HG02973 (cell line): ENCODE data around the gene CPT1B.
"Not testable (repeated sequence)": the region's sequence is repeated elsewhere in the genome, so short reads cannot be mapped to it uniquely, and the experiment has no call there.

ENCODE experiments used
- ATAC-seq: cut with Tn5 transposase; IDR thresholded peaks from one replicate; pipeline ENCODE4 v1.9.1; 2021; ENCODE audit warnings: moderate library complexity; ENCODE audit not compliant: unreplicated experiment

CPT1B gene

DNA sequence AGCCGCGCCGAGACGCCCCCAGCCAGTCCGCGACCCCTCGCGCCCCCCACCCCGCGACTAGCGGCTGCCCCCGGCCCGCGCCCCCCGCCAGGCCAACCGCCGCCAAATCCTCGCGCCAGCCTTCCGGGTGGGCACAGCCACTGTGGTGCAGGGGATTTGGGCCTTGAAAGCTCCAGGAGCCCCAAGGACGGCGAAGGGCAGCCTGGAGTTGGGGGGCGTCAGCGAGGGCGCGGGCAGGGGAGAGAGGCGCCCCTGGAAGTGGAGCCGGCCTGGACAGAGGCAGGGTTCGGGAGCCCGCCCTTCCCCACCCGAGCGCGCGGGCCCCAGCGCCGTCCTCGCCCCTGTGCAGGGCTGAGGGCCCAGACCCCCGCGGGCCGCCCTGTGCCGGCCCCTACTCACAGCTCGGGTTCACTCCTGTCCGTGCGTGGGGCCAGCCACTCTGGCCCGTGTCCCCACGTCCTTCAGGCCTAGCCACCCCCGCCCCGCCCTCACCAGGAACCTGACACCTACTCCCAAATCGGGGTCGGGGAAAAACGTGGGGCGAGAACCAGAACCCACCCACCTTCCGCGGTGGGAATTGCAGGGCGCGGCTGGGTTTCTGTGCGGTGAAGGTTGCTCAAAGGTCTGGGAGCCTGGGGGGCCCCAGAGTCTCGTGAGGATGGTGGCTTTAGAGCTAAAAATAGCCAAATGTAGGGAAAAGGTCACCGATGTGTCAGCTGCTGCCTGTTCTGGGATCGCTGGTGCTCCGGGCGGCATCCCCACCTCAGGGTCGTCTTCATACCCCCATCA lies at the start of gene CPT1B:
CPT1B (minus strand) TSS at position 441 of the 789 bp plus-strand sequence. CDS start 512 bp downstream, outside the sequence.
- ATAC-seq: no peak

DNA sequence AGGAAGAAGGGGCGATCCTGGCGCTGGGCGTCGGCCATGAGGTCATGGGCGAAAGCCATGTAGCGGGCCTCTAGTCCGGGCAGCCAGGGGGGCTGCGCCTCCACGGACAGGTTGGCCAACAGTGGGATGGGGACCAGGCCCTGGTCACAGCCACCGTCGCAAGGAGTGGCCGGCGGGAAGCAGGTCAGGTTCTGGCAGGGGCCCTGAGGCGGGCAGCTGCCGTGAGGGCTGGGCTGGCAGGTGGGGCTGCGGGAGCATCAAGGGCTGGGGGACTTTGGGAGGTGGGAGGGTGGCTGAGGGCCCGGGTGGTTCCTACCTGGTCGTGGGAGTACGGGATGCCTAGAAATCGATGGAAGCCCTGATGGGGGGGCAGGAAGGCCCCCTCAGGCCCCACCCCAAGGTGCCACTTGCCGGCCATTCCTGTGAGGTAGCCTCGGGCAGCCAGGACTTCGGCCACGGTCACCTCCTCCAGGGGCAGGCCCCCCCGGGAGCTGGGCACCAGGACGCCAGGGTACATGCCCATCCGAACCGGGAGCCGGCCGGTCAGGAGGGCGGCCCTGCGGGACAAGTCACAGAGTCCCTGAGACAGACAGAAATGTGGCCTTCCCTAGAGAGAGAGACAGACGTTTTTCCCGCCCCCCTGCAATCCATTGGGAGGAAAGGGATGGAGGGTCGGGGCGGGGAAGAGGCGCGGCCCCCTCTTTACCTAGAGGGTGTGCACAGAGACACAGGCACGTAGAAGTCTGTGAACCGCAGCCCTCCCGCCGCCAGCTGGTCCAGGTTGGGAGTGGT lies 48.8 kb upstream of the CPT1B start:
- no peak for ATAC-seq

DNA sequence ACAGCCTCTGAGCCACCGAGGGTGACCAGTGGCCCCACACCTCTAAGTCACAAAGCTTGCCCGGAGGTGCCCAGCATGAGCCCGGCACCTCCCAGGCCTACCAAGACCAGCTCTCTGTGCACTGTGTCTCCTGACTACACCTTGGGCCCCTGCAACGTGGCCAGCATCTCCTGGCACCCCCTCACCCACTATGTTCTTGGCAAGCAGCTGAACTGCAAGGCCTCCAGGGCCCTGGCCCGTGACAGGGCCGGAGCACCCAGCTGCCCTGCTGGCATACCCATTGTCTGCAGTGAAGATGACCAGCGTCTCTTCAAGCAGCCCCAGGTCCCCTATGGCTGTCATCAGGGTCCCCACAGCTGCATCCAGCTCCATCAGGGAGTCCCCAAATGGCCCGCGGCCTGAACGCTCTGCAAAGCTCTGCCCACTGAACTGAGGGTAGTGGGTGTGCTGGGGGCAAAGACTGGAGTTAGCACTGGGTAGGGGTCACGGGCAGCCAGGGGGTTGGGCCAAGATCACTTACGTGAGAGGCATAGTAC lies 48.2 kb upstream of the CPT1B start:
- ATAC-seq: no peak

DNA sequence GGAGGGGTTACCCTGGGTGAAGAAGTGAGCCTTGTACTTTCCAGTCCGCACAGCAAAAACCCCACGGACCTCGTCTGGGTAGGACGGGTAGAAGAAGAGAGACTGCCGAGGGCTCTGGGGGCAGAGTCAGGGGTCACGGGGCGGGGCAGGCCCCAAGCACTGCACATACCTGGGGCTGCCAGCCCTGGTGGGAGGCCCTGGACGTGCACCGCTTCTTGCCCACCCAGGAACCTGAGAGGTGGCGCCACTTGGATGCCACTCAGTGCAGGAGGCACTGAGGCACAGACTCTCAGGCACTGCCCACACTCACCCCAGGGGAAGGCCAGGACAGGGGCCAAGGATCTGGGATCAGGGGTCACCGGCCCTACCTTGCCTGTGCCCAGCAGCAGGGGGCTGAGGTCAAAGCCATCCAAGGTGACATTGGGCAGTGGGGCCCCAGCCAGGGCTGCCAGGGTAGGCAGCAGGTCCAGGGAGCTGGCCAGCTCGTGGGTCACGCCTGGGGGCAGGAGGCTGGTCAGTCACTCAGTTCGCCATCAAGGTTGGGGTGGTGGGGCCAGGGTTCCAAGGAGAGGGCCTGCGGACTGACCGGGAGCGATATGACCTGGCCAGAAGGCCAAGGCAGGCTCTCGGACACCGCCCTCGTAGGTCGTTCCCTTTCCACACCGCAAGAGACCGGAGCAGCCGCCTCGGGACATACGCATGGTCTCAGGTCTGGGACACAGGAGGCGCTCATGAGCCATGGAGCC lies 47.5 kb upstream of the CPT1B start:
- ATAC-seq: no peak

DNA sequence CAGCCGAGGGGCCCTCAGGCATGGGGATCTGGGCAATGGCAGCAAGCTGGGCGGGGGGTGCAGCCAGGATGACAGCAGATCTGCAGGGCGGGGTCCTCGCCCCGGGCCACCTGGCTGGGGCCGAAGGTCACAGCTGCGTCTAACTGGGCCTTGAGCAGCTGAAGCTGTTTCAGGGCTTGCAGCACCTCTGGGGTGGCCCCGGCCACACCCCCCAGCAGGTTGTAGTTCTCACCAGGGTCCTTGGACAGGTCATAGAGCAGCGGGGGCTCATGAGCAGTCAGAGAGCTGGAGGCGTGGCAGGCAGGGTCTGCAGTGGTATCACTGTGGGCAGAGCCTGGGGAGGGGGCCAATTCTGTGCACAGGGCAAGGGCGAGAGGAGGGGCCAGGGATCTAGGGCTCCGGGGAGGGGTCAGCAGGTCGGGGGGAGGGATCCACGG lies 46.9 kb upstream of the CPT1B start:
- no peak for ATAC-seq

DNA sequence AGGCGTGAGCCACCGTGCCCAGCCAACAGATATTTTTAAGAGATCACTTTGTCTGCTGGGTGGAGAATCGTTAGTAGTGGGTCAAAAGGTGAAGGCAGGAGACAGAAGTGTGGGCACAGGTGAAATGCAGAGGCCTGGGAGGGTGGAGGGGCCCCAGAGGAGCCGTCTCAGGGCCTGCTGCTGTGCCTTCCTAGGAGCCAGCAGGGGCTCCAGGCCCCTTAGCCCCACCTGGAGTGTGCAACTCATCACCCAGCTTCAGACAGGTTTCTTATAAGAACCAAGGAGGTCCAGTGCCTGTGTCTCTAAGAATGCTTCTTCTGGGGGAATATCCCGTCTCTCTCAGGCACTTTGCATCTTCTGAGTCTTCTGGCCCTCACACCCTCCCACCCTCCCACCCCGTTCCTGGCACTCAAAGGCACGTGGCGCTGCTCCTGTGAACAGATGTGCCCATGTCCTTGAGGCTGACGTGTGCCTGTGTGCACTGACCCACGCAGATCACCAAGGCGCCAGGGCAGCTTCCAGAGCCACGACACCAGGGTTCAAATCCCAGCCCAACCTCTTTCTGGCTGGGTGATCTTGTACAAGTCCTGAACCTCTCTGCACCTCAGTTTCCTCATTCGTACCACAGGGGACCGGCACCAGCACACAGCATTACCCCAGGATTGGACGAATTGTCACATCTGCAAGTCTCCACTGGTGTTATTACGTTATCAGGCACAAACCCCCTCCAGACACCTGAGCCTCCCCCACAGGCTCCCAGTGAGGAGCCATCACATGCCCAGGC lies 46.3 kb upstream of the CPT1B start:
- no peak for ATAC-seq

DNA sequence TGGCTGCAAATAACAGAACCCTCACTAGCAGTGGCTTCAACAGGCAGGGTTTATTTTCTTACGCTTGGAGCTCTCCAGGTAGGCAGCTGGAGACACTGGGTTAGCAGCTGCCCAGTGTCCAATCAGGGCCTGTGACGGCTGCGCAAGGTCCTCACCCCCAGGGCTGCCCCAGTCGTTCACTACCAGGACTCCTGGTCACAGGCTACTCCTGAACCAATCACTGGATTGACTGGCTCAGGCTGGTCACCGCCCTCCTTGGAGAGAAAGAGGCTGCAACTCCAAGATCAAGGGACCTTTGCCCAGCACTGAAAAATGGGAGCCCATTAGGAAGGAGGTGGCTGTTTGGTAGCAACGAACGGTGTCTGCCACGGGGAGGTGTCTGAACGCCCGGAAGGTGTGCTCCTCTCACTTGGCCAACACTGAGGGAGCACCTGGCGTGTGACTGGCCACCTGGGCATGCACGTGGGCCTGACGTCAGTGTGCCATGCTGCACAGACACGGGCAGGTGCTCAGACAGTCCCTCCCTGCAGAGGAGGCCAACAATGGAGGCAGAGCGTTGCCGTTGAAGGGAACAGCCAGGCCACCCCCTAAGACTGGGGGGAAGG lies 44.6 kb upstream of the CPT1B start:
- ATAC-seq: no peak

DNA sequence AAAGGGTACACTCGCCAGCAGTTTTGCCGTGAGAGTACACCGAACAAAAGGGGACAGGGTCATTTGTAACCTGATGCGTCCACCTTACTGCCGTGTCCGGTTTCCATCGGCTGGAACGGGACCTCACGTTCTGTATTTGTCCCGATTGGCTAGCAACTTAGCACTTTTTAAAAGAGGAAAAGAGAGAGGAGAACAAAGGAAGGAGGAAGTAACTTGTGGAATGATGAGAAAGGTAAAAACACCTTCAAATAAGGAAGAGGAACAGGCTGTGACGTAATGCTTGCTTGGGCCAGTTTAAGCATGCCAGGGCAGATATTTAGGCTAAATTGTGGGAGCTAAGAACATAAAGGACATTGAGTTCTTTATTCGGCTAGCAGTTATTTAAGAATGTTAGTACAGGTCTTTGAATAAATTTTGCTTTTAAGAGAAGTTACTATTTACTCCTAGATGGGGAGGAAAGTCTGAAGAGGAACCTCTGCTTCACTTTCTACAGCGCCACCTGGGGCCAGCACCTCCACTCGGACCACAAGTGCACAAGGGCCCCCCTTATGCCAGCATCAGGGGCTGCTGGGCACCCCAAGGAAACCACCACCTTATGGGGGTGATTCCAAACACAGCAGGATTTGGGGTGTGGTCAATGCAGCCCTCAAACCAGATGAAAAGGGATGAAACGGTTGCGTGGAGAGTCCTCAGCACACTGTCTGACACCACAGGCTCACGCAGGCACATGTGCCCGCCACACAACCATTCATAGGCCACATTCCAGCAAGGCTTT lies 43.9 kb upstream of the CPT1B start:
- no peak for ATAC-seq

DNA sequence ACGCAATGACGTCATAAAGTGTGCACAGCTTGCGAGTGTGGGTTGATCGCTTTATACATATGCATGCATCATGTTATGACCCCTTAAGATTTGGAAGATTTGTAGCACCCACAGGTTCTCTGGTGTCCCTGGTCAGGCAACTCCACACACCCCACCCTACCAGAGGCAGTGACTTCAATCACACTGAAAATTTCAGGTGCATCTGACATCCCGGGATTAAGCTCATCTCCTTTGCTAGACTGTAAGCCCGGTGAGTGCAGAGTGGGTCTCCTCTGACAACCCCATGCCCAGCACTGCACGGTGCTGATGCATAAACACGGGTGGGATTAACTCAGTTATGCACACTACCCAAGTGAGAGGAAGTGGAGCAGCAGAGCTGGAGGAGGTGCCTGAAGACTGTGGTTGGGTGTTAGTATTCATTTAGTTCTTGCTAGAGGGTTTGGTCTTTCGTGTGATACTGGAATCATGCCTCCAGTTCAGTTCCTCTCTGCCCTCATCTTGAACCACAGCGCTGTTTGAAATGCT lies 43.2 kb upstream of the CPT1B start:
- ATAC-seq: no peak

DNA sequence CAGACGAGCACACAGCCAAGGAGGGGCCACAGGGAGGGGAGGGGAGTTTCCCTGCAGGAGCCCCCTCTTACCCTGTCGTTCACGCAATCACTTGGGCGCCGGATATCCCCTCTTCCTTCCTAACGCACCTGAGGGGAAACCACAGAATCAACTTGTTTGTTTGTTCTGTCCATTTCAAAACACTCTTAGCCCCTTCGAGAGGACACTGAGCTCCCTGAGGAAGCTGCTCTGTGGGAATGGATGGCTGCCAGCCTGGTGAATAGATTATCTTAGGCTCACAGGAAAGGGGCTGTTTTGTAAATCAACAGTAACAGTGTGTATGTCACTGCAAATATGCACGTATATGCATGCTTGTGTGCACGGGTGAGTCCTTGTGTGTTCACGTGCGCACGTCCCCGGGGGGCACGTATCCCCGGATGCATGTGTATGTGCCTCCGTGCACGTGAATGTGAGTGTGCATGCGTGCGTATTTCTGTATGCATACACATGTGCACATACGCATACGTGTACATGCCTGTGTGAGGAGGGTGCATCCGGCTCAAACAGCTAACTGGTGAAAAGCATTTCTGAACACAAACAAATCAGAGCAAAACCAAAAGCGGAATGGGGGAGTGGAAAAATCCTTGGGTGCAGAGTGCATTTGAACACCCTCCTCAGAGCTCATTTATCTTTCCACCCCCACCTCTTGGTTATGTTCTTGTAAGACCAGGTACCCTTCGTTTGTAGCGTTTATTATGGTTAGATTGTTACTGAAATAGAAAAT lies 42.5 kb upstream of the CPT1B start:
- peak; percentile 61 for ATAC-seq

DNA sequence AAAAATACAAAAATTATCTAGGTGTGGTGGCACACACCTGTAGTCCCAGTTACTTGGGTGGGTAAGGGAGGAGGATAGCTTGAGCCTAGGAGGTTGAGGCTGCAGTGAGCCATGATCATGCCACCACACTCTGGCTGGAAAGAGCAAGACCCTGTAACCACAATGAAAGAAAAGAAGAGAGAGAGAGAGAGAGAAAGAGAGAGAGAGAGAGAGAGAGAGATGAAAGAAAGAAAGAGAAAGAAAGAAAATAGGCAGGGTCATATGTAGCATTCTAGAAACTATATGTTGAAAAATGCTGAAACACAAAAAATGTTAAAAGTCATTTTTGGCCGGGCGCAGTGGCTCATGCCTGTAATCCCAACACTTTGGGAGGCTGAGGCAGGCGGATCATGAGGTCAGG lies 36.1 kb upstream of the CPT1B start:
- ATAC-seq: not testable (repeated sequence)

DNA sequence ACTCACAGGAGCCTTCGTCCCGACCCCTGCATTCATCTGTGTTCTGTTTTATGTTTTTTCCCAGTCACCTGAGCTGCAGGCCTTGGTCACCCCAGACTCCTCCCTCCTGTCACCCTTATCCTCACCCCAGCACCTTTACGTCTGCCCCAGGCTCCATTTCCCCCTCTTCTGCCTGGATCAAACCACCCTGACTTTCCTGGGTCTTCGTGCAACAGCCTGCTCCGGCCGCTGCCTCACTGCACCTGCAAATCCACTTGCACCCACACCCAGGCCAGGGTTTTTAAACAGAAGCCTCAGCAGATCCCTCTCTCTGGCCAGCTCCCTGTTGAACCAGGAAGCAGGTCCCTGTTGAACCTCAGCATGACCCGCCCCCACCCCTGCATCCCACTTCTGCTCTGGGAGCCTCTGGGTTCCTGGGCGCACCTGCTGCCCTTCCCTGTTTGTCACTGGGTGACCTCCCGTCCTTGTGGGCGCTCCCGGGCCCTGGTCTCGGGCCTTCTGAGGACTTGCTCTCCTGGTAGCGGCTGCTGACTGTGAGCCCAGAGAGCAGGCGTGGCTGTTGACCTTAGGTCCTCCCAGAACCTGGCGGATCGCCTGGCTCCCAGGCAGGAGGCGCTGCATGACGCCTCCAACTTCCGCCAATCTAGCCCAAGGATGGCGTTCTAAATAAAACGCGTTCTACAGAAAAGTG lies 35.2 kb upstream of the CPT1B start:
- ATAC-seq: no peak

DNA sequence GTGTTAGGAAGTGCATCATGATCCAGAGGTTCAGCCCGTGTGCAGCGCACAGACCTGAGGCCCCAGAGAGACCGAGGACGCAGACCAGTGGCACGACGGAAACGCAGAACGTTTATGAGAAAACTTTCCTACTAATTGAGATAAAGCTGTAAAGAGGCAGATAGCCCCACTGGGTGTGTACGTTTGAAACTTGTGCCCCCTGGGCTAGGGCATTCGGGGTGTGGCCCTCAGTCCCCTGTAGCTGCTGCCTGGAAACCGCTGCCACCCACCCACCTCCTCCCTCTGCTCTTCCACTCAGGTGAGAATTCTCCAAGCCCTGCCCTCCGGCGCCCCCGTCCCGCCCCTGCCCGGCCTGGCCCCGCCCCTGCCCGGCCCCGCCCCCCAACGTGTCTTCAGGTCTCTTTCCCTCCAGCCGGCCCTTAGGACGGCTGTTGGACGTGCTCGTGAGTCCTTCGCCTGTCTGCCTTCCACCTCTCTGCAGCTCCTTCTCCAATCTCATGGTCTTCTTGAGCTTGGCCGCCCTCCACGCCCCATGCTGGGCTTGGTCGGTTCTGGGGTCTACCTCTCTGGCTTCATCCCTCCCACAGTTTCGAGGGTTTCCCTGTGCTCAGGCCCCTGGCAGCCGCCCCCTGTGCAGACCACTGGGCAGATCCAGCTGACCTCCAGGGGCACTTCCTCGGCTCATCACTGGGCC lies 34.4 kb upstream of the CPT1B start:
- ATAC-seq: no peak

DNA sequence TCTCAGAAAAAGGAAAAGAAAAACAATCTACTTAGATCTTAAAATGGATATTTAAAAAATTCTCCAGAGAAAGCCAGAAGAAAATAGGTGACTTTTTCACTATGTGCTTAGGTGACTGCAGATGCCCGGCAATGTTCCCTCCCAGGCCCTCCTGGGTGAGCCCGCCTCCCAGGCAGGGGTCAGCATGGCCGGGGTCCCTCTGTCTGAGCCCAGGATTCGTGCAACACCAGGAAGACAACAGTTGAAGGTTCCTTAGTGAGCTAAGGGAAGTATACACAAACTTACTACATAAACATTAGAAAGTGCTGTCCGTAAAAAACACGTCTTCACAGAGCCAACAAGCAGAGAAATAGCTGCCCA lies 33.9 kb upstream of the CPT1B start:
- ATAC-seq: no peak

DNA sequence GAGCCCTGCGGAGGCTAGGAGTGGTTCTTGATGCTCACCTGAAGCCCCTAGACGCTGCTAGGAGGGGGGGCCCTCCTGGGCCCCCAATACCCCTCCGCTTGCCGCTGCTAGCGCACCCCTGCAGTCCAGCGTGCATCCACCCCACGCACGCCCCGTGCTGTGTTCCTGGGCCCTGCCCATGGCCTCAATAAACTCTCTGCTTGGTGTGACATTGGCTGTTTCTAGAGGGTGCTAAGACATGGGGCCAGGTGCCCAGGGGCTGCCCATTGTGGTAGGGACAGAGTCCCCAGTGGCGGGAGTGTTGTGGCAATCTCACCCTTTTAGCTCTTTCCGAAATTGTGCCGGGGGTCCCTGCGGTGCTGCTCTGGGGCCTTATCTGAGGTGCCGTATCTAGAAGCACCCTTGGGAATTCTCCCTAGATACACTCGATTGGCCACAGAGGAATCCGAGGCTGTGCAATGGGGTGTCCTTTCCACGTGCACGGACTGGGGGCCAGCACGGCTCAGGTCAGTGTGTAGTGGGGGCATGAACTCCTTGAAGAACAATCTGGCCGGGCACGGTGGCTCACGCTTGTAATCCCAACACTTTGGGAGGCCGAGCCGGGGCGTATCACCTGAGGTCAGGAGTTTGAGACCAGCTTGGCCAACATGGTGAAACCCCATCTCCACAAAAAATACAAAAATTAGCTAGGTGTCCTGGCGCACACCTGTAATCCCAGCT lies 33.3 kb upstream of the CPT1B start:
- ATAC-seq: no peak

DNA sequence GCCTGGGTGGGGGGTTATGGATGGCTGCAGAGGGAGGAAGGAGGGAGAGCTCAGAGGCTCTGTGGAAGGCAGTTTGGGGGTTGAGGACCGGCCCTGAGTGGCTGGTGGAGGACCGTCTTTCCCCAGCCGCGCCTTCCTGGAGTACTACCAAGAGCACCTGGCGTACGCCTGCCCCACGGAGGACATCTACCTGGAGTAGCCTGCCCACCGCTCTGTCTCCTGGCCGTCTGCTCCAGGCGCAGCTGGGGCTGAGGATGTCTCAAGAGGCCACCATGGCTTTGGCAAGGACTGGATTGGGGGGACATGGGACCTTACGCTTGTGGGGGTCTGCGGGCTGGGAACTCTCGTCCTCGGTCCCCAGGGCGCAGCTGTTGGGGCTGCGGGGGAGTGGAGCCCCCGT lies 32.4 kb upstream of the CPT1B start:
- no peak for ATAC-seq

DNA sequence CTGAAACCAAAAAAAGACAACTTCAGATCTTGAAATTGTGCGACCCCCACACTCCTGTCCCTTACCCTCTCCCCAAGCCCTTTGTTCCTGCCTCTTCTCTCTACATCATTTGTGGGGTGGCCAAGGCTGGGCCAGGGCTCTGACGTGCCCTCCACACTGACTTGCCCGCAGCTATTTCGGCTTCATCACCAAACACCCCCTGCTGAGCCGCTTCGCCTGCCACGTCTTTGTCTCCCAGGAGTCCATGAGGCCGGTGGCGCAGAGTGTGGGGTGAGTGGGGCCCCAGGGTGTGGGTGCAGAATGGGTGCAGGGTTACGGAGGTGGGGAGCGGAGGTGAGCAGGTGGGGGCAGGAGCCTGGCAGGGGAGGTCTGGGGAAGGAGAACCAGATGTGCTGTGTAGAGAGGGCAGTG lies 31.8 kb upstream of the CPT1B start:
- no peak for ATAC-seq
